Lung (tissue), 12 donors: ENCODE results near the gene MEGF10. TPM values are rescaled to one million over a fixed set of nuclear protein-coding genes. Genes with fewer than 3 reads are reported as not detected.

ENCODE experiments used
- ATAC-seq: fragments of 200-7000 bp; cut with Tn5 transposase; one replicate; pipeline ENCODE4 v1.9.1; 2020; ENCODE audit warnings: moderate number of reproducible peaks; ENCODE audit not compliant: insufficient read depth, low FRiP score
- DNase-seq, 3 donors: peaks; one replicate each; pipeline ENCODE4 v3.0.0-alpha.2; 2013 to 2017
- H3K27ac ChIP-seq, 2 donors: one replicate each; pipeline ENCODE4 v1.5.1; 2013; ENCODE audit warnings: mild to moderate bottlenecking in 2 of 2, moderate library complexity in 2 of 2, control low read depth in 1 of 2, inconsistent platforms in 1 of 2, low read depth in 1 of 2, low read length in 1 of 2
- H3K27me3 ChIP-seq, 3 donors: one replicate each; pipeline ENCODE4 v1.5.1; 2013; ENCODE audit warnings: low read length in 2 of 3; ENCODE audit not compliant: control insufficient read depth in 3 of 3, insufficient read depth in 3 of 3
- H3K36me3 ChIP-seq, 4 donors: one replicate each; pipeline ENCODE4 v1.5.1; 2013; ENCODE audit warnings: low read length in 4 of 4, mild to moderate bottlenecking in 1 of 4, moderate library complexity in 1 of 4; ENCODE audit not compliant: control insufficient read depth in 4 of 4, insufficient read depth in 4 of 4
- H3K4me1 ChIP-seq, 5 donors: one replicate each; pipeline ENCODE4 v1.5.1; 2013; ENCODE audit warnings: low read length in 5 of 5, mild to moderate bottlenecking in 2 of 5, moderate library complexity in 1 of 5; ENCODE audit not compliant: control insufficient read depth in 5 of 5, insufficient read depth in 5 of 5
- H3K4me3 ChIP-seq: one replicate; pipeline ENCODE4 v1.5.1; 2013; ENCODE audit warnings: mild to moderate bottlenecking, control low read depth, moderate library complexity
- H3K9ac ChIP-seq, 2 donors: one replicate each; pipeline ENCODE4 v1.5.1; 2013; ENCODE audit warnings: low read length in 2 of 2, control low read depth in 1 of 2; ENCODE audit not compliant: insufficient read depth in 1 of 2
- H3K9me3 ChIP-seq, 4 donors: one replicate each; pipeline ENCODE4 v1.5.1; 2013; ENCODE audit warnings: low read length in 3 of 4, mild to moderate bottlenecking in 1 of 4, moderate library complexity in 1 of 4; ENCODE audit not compliant: control insufficient read depth in 4 of 4, insufficient read depth in 3 of 4
- WGBS, 2 donors: extraction: QIAGEN DNeasy Blood & Tissue Kit; methylation state at CpG; one replicate each; pipeline ENCODE4 v1.1.7; 2013; 5-methylcytosine and 5-hydroxymethylcytosine counted together
- polyA plus RNA-seq, 2 donors: library from polyadenylated mRNA; stranded (reverse); fragments of 200-250 nt; gene quantifications; one replicate each; pipeline ENCODE4 v1.2.1, GENCODE V29; 2013
- total RNA-seq, 2 donors: library from RNA; depleted of rRNA in 1 of 2; stranded (reverse); fragments of >200 nt in 1 of 2; gene quantifications; one replicate each; pipeline ENCODE4 v1.2.1, GENCODE V29; 2014 to 2021
- TF ChIP-seq, protein P1 (sequence below): IDR thresholded peaks from 2 replicates; pipeline ENCODE4 v1.5.1; 2012; ENCODE audit warnings: mild to moderate bottlenecking; ENCODE audit errors: control extremely low read depth, extremely low read depth
- donor health status: control.
- donor health status: control.
- donor health status: Bipolar disorder and iron deficiency.
- donor health status: healthy.
- donor health status: DM: yes; HTN: yes; CAD: no.

MEGF10 gene
- total and polyA plus RNA-seq, 4 donors, result 0.02 to 0.82 (median 0.12) TPM

DNA sequence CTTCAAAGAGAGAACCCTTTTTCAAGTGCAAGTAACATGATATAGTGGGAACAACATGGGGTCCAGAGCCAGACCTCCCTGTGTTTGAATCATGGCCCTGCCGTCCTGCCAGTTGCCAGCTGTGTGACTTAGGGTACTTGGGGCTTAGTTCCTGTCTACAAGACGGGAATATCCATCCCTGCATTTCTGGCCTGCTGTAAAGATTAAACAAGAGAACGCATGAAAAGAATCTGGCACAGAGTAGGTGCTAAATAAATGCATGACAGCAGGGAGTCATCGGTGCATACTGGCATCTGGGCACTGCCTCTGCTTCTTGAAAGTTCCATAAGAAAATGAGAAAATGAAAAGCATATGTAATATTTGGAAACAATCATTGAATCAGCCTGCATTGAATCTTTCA, 149.0 kb downstream of the MEGF10 start:
- Histone ChIP-seq H3K4me3 (no peak overlapping the region), H3K36me3 (no peaks in the 10 kb centered on the region), H3K9ac (no peak overlapping the region), H3K27me3 (peaks cover 0 to 12% (median 8%) of the 10 kb centered on the region in 3 donors), H3K9me3 (peaks cover 0 to 3% (median 0%) of the 10 kb centered on the region in 4 donors), H3K4me1 (no peaks in the 10 kb centered on the region), H3K27ac (no peak overlapping the region)
- ATAC-seq (no peak), DNase-seq (no peak)
- TF ChIP-seq, protein P1, sequence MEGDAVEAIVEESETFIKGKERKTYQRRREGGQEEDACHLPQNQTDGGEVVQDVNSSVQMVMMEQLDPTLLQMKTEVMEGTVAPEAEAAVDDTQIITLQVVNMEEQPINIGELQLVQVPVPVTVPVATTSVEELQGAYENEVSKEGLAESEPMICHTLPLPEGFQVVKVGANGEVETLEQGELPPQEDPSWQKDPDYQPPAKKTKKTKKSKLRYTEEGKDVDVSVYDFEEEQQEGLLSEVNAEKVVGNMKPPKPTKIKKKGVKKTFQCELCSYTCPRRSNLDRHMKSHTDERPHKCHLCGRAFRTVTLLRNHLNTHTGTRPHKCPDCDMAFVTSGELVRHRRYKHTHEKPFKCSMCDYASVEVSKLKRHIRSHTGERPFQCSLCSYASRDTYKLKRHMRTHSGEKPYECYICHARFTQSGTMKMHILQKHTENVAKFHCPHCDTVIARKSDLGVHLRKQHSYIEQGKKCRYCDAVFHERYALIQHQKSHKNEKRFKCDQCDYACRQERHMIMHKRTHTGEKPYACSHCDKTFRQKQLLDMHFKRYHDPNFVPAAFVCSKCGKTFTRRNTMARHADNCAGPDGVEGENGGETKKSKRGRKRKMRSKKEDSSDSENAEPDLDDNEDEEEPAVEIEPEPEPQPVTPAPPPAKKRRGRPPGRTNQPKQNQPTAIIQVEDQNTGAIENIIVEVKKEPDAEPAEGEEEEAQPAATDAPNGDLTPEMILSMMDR, result no peak
- WGBS, 2 donors, result 73 to 83% methylated on average over 4 of the region's 4 CpGs

DNA sequence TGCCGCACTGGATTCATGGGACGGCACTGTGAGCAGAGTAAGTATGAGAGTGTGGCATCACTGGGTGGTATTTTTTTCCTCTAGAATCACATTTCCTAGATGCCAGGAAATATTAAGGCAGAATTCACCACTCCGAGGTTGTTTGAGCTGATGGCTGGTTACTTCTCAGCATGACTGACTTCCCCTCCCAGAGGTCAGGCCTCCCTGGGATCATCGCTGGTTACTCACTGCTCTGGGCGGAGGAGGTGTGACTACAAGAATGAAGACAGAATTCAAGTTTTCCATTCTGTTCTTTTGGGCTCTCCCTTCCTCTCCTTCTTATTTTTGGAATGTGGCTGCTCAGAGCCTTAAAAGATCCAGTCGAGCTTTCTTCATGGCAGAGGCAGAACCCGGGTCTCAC, 150.2 kb downstream of the MEGF10 start:
- WGBS, 2 donors, result 83 to 86% methylated on average over 7 of the region's 7 CpGs
- Histone ChIP-seq H3K9ac (no peak overlapping the region), H3K27ac (no peak overlapping the region), H3K4me1 (peaks cover 0 to 3% (median 0%) of the 10 kb centered on the region in 5 donors), H3K9me3 (peaks cover 0 to 3% (median 0%) of the 10 kb centered on the region in 4 donors), H3K36me3 (no peaks in the 10 kb centered on the region), H3K27me3 (peaks cover 0 to 12% (median 8%) of the 10 kb centered on the region in 3 donors), H3K4me3 (no peak overlapping the region)
- ATAC-seq (no peak), DNase-seq (no peak)
- TF ChIP-seq, protein P1, result no peak

DNA sequence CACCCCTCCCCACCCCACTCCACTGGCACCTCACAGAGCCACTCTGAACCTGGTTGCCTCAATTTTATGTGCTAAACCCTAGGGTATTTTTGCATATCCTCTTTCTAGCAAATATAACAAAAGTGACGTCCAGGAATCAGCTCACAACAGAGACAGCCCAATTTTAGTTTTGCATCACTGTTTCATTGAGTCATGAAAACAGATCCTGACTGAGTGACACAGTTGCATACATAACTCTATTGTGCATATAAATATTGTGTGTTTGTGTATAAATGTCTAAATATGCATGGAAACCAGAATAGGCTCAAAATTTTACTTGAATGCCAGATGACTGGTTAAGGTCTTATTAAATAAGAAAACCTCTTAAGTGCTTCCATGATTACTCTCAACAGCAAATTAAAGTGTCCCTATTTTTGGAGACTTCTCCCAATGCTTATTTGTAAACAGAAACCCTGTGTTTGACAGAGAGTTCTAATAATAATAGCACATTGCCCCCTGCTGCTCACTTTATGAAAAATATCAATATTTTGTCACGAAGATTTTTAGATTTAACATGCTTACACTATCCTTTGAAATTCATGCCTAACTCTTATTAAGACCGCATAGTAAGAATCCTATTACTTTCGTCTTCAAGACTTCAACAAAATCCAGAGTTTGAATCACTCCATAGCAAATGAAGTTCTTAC, 151.3 kb downstream of the MEGF10 start:
- ATAC-seq (no peak), DNase-seq (peak in 2 of 3 donors; percentile 24 to 27)
- Histone ChIP-seq H3K9ac (no peak overlapping the region), H3K36me3 (no peaks in the 10 kb centered on the region), H3K9me3 (peaks cover 0 to 3% (median 0%) of the 10 kb centered on the region in 4 donors), H3K4me1 (peaks cover 0 to 5% (median 0%) of the 10 kb centered on the region in 5 donors), H3K27ac (no peak overlapping the region), H3K4me3 (no peak overlapping the region), H3K27me3 (peaks cover 0 to 16% (median 13%) of the 10 kb centered on the region in 3 donors)
- TF ChIP-seq, protein P1, result no peak
- WGBS, 2 donors, result 68 to 73% methylated on average over 4 of the region's 4 CpGs
